Measurements from ENCODE around the gene SLC35F3.

DNA sequence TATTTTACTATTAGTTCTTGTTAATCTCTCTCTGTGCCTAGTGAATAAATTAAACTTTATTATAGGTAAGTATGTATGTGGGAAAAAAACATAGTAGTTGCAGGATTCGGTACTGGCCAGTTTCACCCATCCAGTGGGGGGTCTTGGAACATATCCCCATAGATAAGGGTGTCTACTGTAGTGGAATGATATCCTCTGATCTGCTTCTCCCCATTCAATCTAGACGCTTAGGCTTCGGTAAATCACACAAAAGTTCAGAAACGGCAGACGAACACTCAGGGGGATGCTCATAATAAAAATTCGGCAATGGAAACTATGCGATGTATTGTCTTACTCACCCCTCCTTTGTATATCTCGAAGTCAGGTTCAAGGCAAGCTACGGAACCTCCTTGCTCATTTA, 235.9 kb downstream of the SLC35F3 start:
- TF ChIP-seq, protein P1, sequence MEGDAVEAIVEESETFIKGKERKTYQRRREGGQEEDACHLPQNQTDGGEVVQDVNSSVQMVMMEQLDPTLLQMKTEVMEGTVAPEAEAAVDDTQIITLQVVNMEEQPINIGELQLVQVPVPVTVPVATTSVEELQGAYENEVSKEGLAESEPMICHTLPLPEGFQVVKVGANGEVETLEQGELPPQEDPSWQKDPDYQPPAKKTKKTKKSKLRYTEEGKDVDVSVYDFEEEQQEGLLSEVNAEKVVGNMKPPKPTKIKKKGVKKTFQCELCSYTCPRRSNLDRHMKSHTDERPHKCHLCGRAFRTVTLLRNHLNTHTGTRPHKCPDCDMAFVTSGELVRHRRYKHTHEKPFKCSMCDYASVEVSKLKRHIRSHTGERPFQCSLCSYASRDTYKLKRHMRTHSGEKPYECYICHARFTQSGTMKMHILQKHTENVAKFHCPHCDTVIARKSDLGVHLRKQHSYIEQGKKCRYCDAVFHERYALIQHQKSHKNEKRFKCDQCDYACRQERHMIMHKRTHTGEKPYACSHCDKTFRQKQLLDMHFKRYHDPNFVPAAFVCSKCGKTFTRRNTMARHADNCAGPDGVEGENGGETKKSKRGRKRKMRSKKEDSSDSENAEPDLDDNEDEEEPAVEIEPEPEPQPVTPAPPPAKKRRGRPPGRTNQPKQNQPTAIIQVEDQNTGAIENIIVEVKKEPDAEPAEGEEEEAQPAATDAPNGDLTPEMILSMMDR (optimal IDR thresholded peaks at IDR 0.05 in 1 of 3, IDR thresholded peaks at IDR 0.05 in 1 of 3, conservative IDR thresholded peaks at IDR 0.05 in 1 of 3; ENCODE audit: extremely low read depth in 1 of 3, insufficient read depth in 2 of 3, low read length in 3 of 3) = no peak
- TF ChIP-seq EZH2 (IDR thresholded peaks at IDR 0.05; ENCODE audit: low read length) = no peak
